Lower leg skin (tissue), 4 donors: ENCODE data around the gene ARHGAP9. TPM values are rescaled to one million over a fixed set of nuclear protein-coding genes. Genes with fewer than 3 reads are reported as not detected.

Source experiments
- DNase-seq, 2 donors: peaks; one replicate each; pipeline ENCODE4 v3.0.0-alpha.2; 2019; ENCODE audit warnings: low spot score in 2 of 2
- H3K4me3 ChIP-seq: fragments of 200-600 bp; sonication (generic); 2 replicates; pipeline ENCODE4 v1.5.1; 2017; ENCODE audit warnings: mild to moderate bottlenecking, low read depth; ENCODE audit not compliant: poor library complexity, severe bottlenecking
- CTCF ChIP-seq, 3 donors: fragments of 450-650 bp; IDR thresholded peaks; one replicate each; pipeline ENCODE4 v1.5.1; 2016; ENCODE audit warnings: antibody characterized with exemption in 3 of 3, mild to moderate bottlenecking in 3 of 3, moderate library complexity in 2 of 3
- POLR2A ChIP-seq, 2 donors: fragments of 450-650 bp; IDR thresholded peaks; one replicate each; pipeline ENCODE4 v1.6.1; 2016 to 2017; ENCODE audit warnings: antibody characterized with exemption in 2 of 2, mild to moderate bottlenecking in 1 of 2, moderate library complexity in 1 of 2
- WGBS, 2 donors: methylation state at CpG; one replicate each; pipeline ENCODE4 v1.1.5; 2018; 5-methylcytosine and 5-hydroxymethylcytosine counted together
- intact Hi-C: fragments of 100-400 bp; cut with DNase I; formaldehyde crosslinking; loops from one replicate; pipeline ENCODE4 v1.15.0; 2023; ENCODE audit warnings: low total_unique reads
- total RNA-seq, 4 donors: library from RNA; depleted of rRNA; stranded (reverse); fragments of >200 nt; gene quantifications; one replicate each; pipeline ENCODE4 v1.1.0, GENCODE V29; 2016

ARHGAP9 gene
- total RNA-seq, 4 donors from 2014 or later: 2.3 to 6.6 (median 3.1) TPM

GRCh38 chr12:57481671-57482070 lies 2.0 kb upstream of the ARHGAP9 start:
- intact Hi-C loops: no loop called here
- H3K4me3 ChIP-seq: no peak overlapping the region
- TF ChIP-seq CTCF (IDR thresholded peaks at IDR 0.05) (no peak), POLR2A (IDR thresholded peaks at IDR 0.05) (no peak)

GRCh38 chr12:57479043-57479375 lies 657 bp downstream of the ARHGAP9 start:
- H3K4me3 ChIP-seq: no peak overlapping the region
- 82 to 87% methylated on average over 10 of the region's 10 CpGs for WGBS, 2 donors
- TF ChIP-seq CTCF (IDR thresholded peaks at IDR 0.05) (no peak), POLR2A (IDR thresholded peaks at IDR 0.05) (no peak)
- no peak for DNase-seq
- intact Hi-C loops: no loop called here

More at GRCh38 chr12:57481671-57482070, 2.0 kb upstream of the ARHGAP9 start:
- WGBS, 2 donors: 76 to 85% methylated on average over 1 of the region's 1 CpG
- no peak for DNase-seq

- H3K4me3 ChIP-seq: no peak overlapping the region
- intact Hi-C loops: no loop called here
- no peak for TF ChIP-seq POLR2A (IDR thresholded peaks at IDR 0.05)
- TF ChIP-seq CTCF (IDR thresholded peaks at IDR 0.05): no peak
- DNase-seq: no peak
- 71 to 72% methylated on average over 12 of the region's 12 CpGs for WGBS, 2 donors
Measured at GRCh38 chr12:57477710-57478681, 1.7 kb downstream of the ARHGAP9 start.

GRCh38 chr12:57476993-57477709 lies 2.5 kb downstream of the ARHGAP9 start:
- 84 to 86% methylated on average over 15 of the region's 15 CpGs for WGBS, 2 donors
- TF ChIP-seq CTCF (IDR thresholded peaks at IDR 0.05) (no peak), POLR2A (IDR thresholded peaks at IDR 0.05) (no peak)
- DNase-seq: no peak
- intact Hi-C loops: no loop called here
- H3K4me3 ChIP-seq: no peak overlapping the region

GRCh38 chr12:57476162-57476992 lies 3.3 kb downstream of the ARHGAP9 start:
- intact Hi-C loops: no loop called here
- WGBS, 2 donors: 25 to 27% methylated on average over 29 of the region's 29 CpGs

More at GRCh38 chr12:57476162-57476992, 3.3 kb downstream of the ARHGAP9 start:
- DNase-seq: no peak
- TF ChIP-seq POLR2A (IDR thresholded peaks at IDR 0.05): no peak
- no peak for TF ChIP-seq CTCF (IDR thresholded peaks at IDR 0.05)
- H3K4me3 ChIP-seq: no peak overlapping the region
